Neuronal stem cell (in vitro differentiated cells): ENCODE results near the gene GABRP.
A peak's percentile ranks its signal among the peaks of the same experiment; 100 is the strongest.
"Not testable (repeated sequence)": the region's sequence is repeated elsewhere in the genome, so short reads cannot be mapped to it uniquely, and the experiment has no call there.

Source experiments
- DNase-seq: peaks from one replicate; pipeline ENCODE4 v3.0.0-alpha.2; 2013; ENCODE audit warnings: low spot score
- H2AFZ ChIP-seq: one replicate; pipeline ENCODE4 v1.6.1; 2013; ENCODE audit warnings: mild to moderate bottlenecking, low read length, inconsistent platforms
- H2AK5ac ChIP-seq: 2 replicates; pipeline ENCODE4 v1.6.1; 2013; ENCODE audit warnings: low read depth, mild to moderate bottlenecking, inconsistent platforms, low read length, moderate library complexity, mixed read lengths
- H2BK120ac ChIP-seq: 2 replicates; pipeline ENCODE4 v1.6.1; 2013; ENCODE audit warnings: low read depth, mild to moderate bottlenecking, inconsistent platforms, low read length, moderate library complexity, mixed read lengths
- H2BK12ac ChIP-seq: one replicate; pipeline ENCODE4 v1.6.1; 2013; ENCODE audit warnings: low read length, inconsistent platforms
- H2BK15ac ChIP-seq: 2 replicates; pipeline ENCODE4 v1.6.1; 2013; ENCODE audit warnings: mild to moderate bottlenecking, low read length, inconsistent platforms, mixed read lengths
- H2BK5ac ChIP-seq: one replicate; pipeline ENCODE4 v1.6.1; 2013; ENCODE audit warnings: inconsistent platforms, mild to moderate bottlenecking, low read length, moderate library complexity
- H3K14ac ChIP-seq: one replicate; pipeline ENCODE4 v1.6.1; 2013; ENCODE audit warnings: low read length, inconsistent platforms
- H3K18ac ChIP-seq: 2 replicates; pipeline ENCODE4 v1.6.1; 2013; ENCODE audit warnings: low read length, inconsistent platforms
- H3K23ac ChIP-seq: 2 replicates; pipeline ENCODE4 v1.6.1; 2013; ENCODE audit warnings: low read depth, mild to moderate bottlenecking, mixed read lengths, low read length, inconsistent platforms; ENCODE audit not compliant: poor library complexity
- H3K27ac ChIP-seq: replicated peaks from 3 replicates; pipeline ENCODE4 v1.5.1; 2013; ENCODE audit warnings: low read length, inconsistent platforms
- H3K27me3 ChIP-seq, 3 experiments: 2 replicates each; pipeline ENCODE4 v1.6.1; 2013; ENCODE audit warnings: low read length in 3 of 3, mild to moderate bottlenecking in 2 of 3, inconsistent platforms in 1 of 3, low read depth in 1 of 3, mixed read lengths in 1 of 3, moderate library complexity in 1 of 3; ENCODE audit not compliant: control insufficient read depth in 3 of 3, insufficient read depth in 3 of 3
- H3K36me3 ChIP-seq, 2 donors: replicated peaks in 1 of 2; 2 replicates each; pipeline ENCODE4 v1.6.1; 2013; ENCODE audit warnings: low read length in 2 of 2; ENCODE audit not compliant: control insufficient read depth in 2 of 2, insufficient read depth in 2 of 2
- H3K4ac ChIP-seq: 2 replicates; pipeline ENCODE4 v1.6.1; 2013; ENCODE audit warnings: inconsistent platforms, mild to moderate bottlenecking, low read length, moderate library complexity
- H3K4me1 ChIP-seq, 2 donors: 1 replicate in 1 of 2; 2 replicates in 1 of 2; pipeline ENCODE4 v1.6.1; 2013; ENCODE audit warnings: low read length in 2 of 2, low read depth in 1 of 2; ENCODE audit not compliant: control insufficient read depth in 2 of 2, insufficient read depth in 1 of 2
- H3K4me2 ChIP-seq: one replicate; pipeline ENCODE4 v1.6.1; 2013; ENCODE audit warnings: mild to moderate bottlenecking, low read length, inconsistent platforms; ENCODE audit not compliant: insufficient read depth, poor library complexity, severe bottlenecking
- H3K4me3 ChIP-seq, 2 donors: 2 replicates each; pipeline ENCODE4 v1.5.1; 2013; ENCODE audit warnings: low read length in 2 of 2, mild to moderate bottlenecking in 2 of 2, inconsistent platforms in 1 of 2, moderate library complexity in 1 of 2
- H3K79me1 ChIP-seq: one replicate; pipeline ENCODE4 v1.6.1; 2013; ENCODE audit warnings: low read depth, mild to moderate bottlenecking, inconsistent platforms, low read length, moderate library complexity
- H3K9ac ChIP-seq: one replicate; pipeline ENCODE4 v1.6.1; 2013; ENCODE audit warnings: mild to moderate bottlenecking, low read depth, low read length, inconsistent platforms; ENCODE audit not compliant: poor library complexity
- H3K9me3 ChIP-seq, 2 donors: replicated peaks in 1 of 2; 2 replicates each; pipeline versions ENCODE3 to v1.6.1; 2013; ENCODE audit warnings: low read length in 2 of 2, mild to moderate bottlenecking in 2 of 2, inconsistent platforms in 1 of 2, low read depth in 1 of 2, mixed read lengths in 1 of 2, moderate library complexity in 1 of 2; ENCODE audit not compliant: control insufficient read depth in 2 of 2, insufficient read depth in 1 of 2
- H4K8ac ChIP-seq: one replicate; pipeline ENCODE4 v1.6.1; 2013; ENCODE audit warnings: low read depth, mild to moderate bottlenecking, inconsistent platforms, low read length, moderate library complexity
- H4K91ac ChIP-seq: one replicate; pipeline ENCODE4 v1.6.1; 2013; ENCODE audit warnings: low read length, low read depth, mild to moderate bottlenecking, inconsistent platforms; ENCODE audit not compliant: poor library complexity
- WGBS, 2 donors: extraction: QIAGEN DNeasy Blood & Tissue Kit; methylation state at CpG; one replicate each; pipeline ENCODE4 v1.1.7; 2013; ENCODE audit warnings: missing lambda C conversion rate in 2 of 2, mixed read lengths in 1 of 2; ENCODE audit not compliant: insufficient read length in 2 of 2, insufficient replicate concordance in 1 of 2; ENCODE audit errors: extremely low coverage in 2 of 2; 5-methylcytosine and 5-hydroxymethylcytosine counted together

Gene GABRP

DNA sequence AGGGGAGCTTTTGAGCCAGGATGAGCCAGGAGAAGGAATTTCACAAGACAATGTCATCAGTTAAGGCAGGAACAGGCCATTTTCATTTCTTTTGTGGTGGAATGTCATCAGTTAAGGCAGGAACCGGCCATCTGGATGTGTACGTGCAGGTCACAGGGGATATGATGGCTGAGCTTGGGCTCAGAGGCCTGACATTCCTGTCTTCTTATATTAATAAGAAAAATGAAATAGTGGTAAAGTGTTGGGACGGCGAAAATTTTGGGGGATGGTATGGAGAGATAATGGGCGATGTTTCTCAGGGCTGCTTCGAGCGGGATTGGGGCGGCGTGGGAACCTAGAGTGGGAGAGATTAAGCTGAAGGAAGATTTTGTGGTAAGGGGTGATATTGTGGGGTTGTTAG is 21.2 kb upstream of the GABRP start:
- H4K91ac ChIP-seq, H3K9ac ChIP-seq, H2AFZ ChIP-seq, H3K4me2 ChIP-seq, H2BK15ac ChIP-seq, H3K4me3 ChIP-seq, H3K18ac ChIP-seq, H2BK12ac ChIP-seq, H3K27ac ChIP-seq, H3K79me1 ChIP-seq, H3K4ac ChIP-seq, H4K8ac ChIP-seq, DNase-seq, H3K23ac ChIP-seq, H2BK120ac ChIP-seq, H3K36me3 ChIP-seq, H3K27me3 ChIP-seq, H3K14ac ChIP-seq, H3K4me1 ChIP-seq, H2BK5ac ChIP-seq, H3K9me3 ChIP-seq, H2AK5ac ChIP-seq: not testable (repeated sequence)
- no CpG with 5 or more reads among the region's 9 CpGs for WGBS, 2 donors

DNA sequence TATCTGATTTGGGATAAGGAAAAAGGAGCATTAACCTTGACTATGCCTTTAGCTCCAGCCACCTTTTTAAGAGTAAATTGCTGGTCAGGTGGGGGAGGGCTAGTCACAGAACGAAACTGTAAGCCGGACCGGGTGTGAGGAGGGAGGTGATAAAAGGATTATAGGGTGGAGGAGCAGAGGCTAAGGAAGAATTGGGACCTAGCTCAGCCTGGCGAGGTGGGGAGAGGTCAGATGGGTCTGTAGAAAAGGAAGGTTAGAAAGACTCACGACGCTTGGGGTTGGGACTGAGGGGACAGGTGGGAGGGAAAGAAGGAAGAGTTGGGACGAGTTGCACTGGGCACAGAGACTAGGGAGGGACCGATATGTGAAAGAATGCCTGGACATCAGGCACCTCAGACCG is 17.7 kb upstream of the GABRP start:
- not testable (repeated sequence) for H2BK12ac ChIP-seq, H3K4me3 ChIP-seq, H2AK5ac ChIP-seq, H3K36me3 ChIP-seq, H3K9me3 ChIP-seq, H2BK5ac ChIP-seq, H3K4ac ChIP-seq, H2BK15ac ChIP-seq, H3K79me1 ChIP-seq, H2BK120ac ChIP-seq, H2AFZ ChIP-seq, H3K4me1 ChIP-seq, H3K27ac ChIP-seq, H3K27me3 ChIP-seq, H4K91ac ChIP-seq, H3K18ac ChIP-seq, DNase-seq, H4K8ac ChIP-seq, H3K14ac ChIP-seq, H3K4me2 ChIP-seq, H3K9ac ChIP-seq, H3K23ac ChIP-seq
- no CpG with 5 or more reads among the region's 9 CpGs for WGBS, 2 donors

DNA sequence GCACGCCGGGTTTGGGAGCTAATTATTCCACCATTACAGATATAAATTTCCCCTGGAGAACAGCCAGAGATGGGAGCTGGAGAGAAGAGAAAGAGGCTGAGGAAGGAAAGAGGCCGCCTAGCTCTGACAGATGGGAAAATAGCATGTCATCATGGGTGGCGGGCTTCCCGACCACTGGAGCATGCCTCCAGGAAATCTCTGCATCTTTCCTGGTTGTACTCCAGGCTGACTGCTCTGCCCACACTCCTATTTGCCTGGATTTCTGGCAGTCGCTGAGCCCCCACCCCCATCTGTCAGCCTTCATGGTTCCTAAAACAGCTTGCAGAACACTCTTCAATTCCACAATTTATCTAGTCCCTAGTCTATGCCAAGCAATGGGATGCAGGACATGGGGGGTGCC is 14.3 kb upstream of the GABRP start:
- no peak overlapping the region for H2BK15ac ChIP-seq
- no peaks in the 10 kb centered on the region for H3K9me3 ChIP-seq
- no peak overlapping the region for H2AFZ ChIP-seq
- no peak overlapping the region for H3K4me2 ChIP-seq
- H3K4me3 ChIP-seq = no peak overlapping the region
- no peak overlapping the region for H2BK12ac ChIP-seq
- peak overlapping the region; percentile 46 for H3K18ac ChIP-seq
- no CpG with 5 or more reads among the region's 6 CpGs for WGBS, 2 donors
- H3K4me1 ChIP-seq = peaks cover 0 to 3% of the 10 kb centered on the region in 2 donors
- H3K79me1 ChIP-seq = no peaks in the 10 kb centered on the region
- no peak overlapping the region for H2BK120ac ChIP-seq
- no peak for DNase-seq
- no peak overlapping the region for H3K23ac ChIP-seq
- no peak overlapping the region for H3K27ac ChIP-seq
- H3K27me3 ChIP-seq = no peaks in the 10 kb centered on the region
- no peak overlapping the region for H3K14ac ChIP-seq
- H2AK5ac ChIP-seq = no peak overlapping the region
- no peak overlapping the region for H2BK5ac ChIP-seq
- H3K36me3 ChIP-seq = no peaks in the 10 kb centered on the region
- no peak overlapping the region for H3K4ac ChIP-seq
- no peak overlapping the region for H4K91ac ChIP-seq
- no peak overlapping the region for H4K8ac ChIP-seq
- H3K9ac ChIP-seq = no peak overlapping the region

GRCh38 chr5:170769898-170770416 is 13.6 kb upstream of the GABRP start:
- H3K9me3 ChIP-seq = no peaks in the 10 kb centered on the region
- WGBS, 2 donors = no CpG with 5 or more reads among the region's 5 CpGs
- peaks cover 0 to 3% of the 10 kb centered on the region in 2 donors for H3K4me1 ChIP-seq
- no peak overlapping the region for H3K18ac ChIP-seq
- no peak overlapping the region for H3K27ac ChIP-seq
- H2AFZ ChIP-seq = no peak overlapping the region
- no peak overlapping the region for H3K14ac ChIP-seq
- H2BK120ac ChIP-seq = no peak overlapping the region
- no peak for DNase-seq
- H3K27me3 ChIP-seq = no peaks in the 10 kb centered on the region
- H3K4me2 ChIP-seq = no peak overlapping the region
- no peak overlapping the region for H4K91ac ChIP-seq
- H4K8ac ChIP-seq = no peak overlapping the region
- H2BK15ac ChIP-seq = no peak overlapping the region
- no peak overlapping the region for H3K9ac ChIP-seq
- H2AK5ac ChIP-seq = no peak overlapping the region
- no peaks in the 10 kb centered on the region for H3K79me1 ChIP-seq
- H3K23ac ChIP-seq = no peak overlapping the region
- no peaks in the 10 kb centered on the region for H3K36me3 ChIP-seq
- H3K4me3 ChIP-seq = no peak overlapping the region
- H3K4ac ChIP-seq = no peak overlapping the region
- H2BK12ac ChIP-seq = no peak overlapping the region
- H2BK5ac ChIP-seq = no peak overlapping the region
